ENCODE measurements around the gene LPCAT1.

LPCAT1 gene

DNA sequence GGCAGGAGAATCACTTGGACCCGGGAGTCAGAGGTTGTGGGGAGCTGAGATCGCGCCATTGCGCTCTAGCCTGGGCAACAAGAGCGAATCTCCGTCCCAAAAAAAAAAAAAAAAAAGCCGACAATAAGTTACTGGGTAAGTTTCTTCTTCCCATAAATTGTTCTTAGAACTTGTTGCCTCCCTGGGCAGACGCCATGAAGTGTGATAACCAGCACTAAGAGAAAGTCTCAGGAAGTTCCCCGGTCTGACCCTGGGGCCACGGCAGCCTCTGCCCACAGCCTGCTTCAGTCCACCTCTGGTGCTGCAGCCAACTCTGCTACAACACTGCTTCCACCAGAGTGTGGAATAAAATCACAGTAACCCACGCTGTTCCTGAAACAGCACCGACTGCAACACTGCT, 19.1 kb downstream of the LPCAT1 start:
- no peaks in the 10 kb centered on the region for H3K27me3 ChIP-seq
- no peaks in the 10 kb centered on the region for H3K9me3 ChIP-seq
- H3K4me3 ChIP-seq, result no peak overlapping the region
- peaks cover 100% of the 10 kb centered on the region for H4K20me1 ChIP-seq
- no peak for TF ChIP-seq Cebpa-rat (IDR thresholded peaks at IDR 0.05)
- H3K4me2 ChIP-seq, result peak overlapping the region; percentile 83
- no peak overlapping the region for H3K9ac ChIP-seq
- peaks cover 56% of the 10 kb centered on the region for H3K36me3 ChIP-seq
- H3K27ac ChIP-seq, result no peak overlapping the region
- peaks cover 80% of the 10 kb centered on the region for H3K4me1 ChIP-seq

DNA sequence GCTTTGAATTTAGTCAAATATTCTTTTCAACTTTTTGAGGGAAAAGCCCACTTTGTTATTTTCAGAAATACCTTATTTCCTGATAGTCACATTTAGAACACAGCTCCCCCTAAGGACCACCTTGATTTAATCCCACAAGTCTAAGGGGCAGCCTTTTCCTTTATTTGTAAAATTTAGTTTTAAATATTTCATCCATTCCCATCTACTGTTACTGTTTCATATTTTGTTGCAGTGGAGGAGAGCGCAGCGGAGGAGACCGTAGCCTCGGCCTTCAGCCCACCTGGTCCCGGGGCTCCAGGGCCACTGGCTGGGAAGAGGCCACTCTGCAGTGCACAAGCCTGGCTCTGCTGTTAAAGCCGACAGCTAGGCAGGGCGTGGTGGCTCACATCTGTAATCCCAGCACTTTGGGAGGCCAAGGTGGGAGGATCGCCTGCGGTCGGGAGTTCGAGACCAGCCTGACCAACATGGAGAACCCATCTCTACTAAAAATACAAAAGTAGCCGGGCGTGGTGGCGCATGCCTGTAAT, 19.6 kb downstream of the LPCAT1 start:
- Histone ChIP-seq H3K4me1 (peaks cover 85% of the 10 kb centered on the region), H3K4me2 (peak overlapping the region; percentile 83), H3K9ac (no peak overlapping the region), H3K27me3 (no peaks in the 10 kb centered on the region), H3K9me3 (no peaks in the 10 kb centered on the region), H3K27ac (peak overlapping the region; percentile 55; the same call in 1 of the 2 replicates), H3K4me3 (peak overlapping the region; percentile 19; the same call in 1 of the 2 replicates), H4K20me1 (peaks cover 100% of the 10 kb centered on the region), H3K36me3 (peaks cover 53% of the 10 kb centered on the region)
- TF ChIP-seq Cebpa-rat (IDR thresholded peaks at IDR 0.05), result no peak

DNA sequence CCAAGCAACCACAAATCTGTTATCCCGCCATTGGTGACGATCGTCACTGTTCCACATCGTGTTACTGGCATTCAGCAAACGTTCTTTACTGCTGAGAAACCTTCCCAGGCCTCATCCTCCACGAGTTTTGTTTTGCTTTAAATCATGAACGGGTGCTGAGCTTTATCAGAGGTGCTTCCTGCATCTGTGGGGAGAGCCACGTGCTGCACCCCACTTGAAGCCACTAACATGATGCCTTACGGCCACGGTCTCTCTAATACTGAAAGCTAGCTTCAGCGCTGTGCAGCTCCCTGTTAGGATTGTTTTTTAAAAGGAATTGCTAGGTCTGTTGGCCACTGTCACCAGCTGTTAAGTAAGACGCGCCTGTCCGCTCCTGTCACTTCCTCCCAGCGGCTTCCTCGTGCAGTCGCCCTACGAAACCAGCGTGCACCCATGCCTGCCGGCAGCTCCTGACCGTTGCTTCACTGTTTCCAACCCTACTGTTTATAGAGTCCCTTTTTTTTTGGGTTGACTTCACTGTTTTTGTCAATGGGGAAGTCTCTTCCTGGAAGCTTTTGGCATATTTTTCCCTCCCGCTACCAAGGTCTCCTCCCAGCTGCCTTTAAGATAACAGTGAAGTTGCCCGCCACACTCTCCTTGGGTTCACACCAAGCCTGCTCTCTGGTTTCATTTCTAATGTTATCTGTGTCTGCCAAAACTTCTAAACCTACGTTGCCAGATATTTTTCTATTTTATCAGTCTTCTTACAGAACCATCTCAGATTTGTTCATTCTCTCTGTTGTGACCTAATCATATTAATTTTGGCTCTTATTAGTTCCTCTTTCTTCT, 20.3 kb downstream of the LPCAT1 start:
- Histone ChIP-seq H3K36me3 (peaks cover 46% of the 10 kb centered on the region), H3K9me3 (no peaks in the 10 kb centered on the region), H3K4me3 (peak overlapping the region; percentile 19; the same call in 1 of the 2 replicates), H3K4me1 (peaks cover 92% of the 10 kb centered on the region), H3K4me2 (peak overlapping the region; percentile 83), H4K20me1 (peaks cover 100% of the 10 kb centered on the region), H3K27ac (peak overlapping the region; percentile 55), H3K9ac (no peak overlapping the region; the same call in 1 of the 2 replicates), H3K27me3 (no peaks in the 10 kb centered on the region)
- no peak for TF ChIP-seq Cebpa-rat (IDR thresholded peaks at IDR 0.05)

DNA sequence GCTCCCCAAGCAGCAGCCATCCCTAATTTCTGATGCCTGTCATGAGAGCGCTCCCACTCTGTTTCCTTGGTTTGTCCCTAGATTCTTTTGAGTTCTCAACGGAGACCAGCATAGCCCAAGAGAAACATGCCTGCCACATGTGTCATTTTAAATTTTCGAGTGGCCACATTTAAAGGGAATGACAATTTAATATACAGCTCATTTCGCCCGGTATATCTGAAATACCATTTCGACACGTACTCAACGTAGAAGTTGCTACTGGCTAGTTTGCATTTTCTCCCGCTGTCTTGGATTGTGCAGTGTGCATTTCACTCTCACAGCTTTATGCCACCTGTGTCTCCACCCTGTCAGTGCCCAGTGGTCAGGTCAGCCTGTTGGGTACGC, 21.0 kb downstream of the LPCAT1 start:
- Histone ChIP-seq H3K27me3 (no peaks in the 10 kb centered on the region), H3K4me1 (peaks cover 98% of the 10 kb centered on the region), H4K20me1 (peaks cover 100% of the 10 kb centered on the region), H3K36me3 (peaks cover 40% of the 10 kb centered on the region), H3K27ac (no peak overlapping the region), H3K4me3 (no peak overlapping the region), H3K4me2 (peak overlapping the region; percentile 83; the same call in 1 of the 2 replicates), H3K9ac (no peak overlapping the region), H3K9me3 (no peaks in the 10 kb centered on the region)
- TF ChIP-seq Cebpa-rat (IDR thresholded peaks at IDR 0.05), result no peak

DNA sequence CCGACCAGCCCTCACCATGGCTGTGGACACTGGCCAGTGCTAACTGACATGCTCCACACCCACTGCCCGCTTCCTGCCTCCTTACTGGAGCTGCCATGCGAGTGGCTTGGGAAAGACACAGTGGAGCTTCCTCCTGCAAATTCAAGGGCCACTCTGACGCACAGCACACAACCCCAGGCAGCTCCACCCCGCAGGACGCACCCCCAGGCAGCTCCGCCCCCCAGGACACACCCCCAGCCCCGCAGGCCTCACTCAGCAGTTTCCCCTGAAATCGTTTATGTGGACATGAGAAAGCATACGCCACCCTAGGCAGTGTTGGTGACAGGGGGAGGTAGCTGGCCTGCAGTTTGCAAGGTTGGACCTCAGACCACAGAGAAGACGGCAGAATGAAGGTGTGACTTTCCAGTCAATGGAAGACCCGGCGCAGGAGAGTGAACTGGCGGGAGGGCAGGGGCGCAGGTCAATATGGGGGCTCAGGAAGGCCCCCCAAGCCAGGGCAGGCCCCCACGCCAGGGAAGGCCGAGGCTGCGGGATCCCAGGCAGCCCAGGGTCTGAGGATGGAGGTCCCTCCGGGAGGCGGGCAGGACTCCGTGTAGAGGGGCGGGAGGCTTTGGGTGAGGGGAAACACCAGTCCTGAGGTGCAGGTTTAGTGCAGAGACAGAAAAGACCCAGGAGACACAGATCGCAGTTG, 21.6 kb downstream of the LPCAT1 start:
- Histone ChIP-seq H3K9me3 (no peaks in the 10 kb centered on the region), H3K4me1 (peaks cover 98% of the 10 kb centered on the region), H3K4me3 (no peak overlapping the region), H3K36me3 (peaks cover 40% of the 10 kb centered on the region), H3K9ac (no peak overlapping the region), H3K4me2 (no peak overlapping the region), H3K27me3 (no peaks in the 10 kb centered on the region), H3K27ac (no peak overlapping the region), H4K20me1 (peaks cover 100% of the 10 kb centered on the region)
- no peak for TF ChIP-seq Cebpa-rat (IDR thresholded peaks at IDR 0.05)

DNA sequence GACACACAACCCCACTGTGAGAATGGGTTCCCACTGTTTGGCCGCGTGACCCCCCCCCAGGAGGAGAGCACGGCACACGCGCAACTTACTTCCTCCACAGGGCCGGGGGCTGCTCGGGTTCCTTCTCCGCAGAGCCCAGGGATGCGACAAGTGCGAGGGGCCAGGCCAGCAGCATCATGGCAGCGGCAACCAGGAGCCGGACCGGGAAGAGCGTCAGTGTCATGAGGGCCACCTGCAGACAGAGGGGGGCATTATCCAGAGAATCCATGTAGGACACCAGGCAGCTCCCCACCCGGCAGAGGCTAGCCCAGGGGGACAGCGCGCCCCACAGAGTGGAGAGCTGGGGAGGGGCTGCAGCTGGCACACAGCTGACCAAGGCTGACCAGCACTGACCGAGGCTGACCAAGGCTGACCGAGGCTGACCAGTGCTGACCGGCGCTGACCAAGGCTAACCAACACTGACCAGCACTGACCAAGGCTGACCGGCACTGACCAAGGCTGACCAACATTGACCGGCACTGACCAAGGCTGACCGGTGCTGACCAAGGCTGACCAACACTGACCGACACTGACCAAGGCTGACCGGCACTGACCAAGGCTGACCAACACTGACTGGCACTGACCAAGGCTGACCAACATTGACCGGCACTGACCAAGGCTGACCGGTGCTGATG, 22.3 kb downstream of the LPCAT1 start:
- no peak overlapping the region for H3K4me2 ChIP-seq
- H3K9me3 ChIP-seq, result no peaks in the 10 kb centered on the region
- H4K20me1 ChIP-seq, result peaks cover 100% of the 10 kb centered on the region
- H3K4me1 ChIP-seq, result peaks cover 98% of the 10 kb centered on the region
- peaks cover 40% of the 10 kb centered on the region for H3K36me3 ChIP-seq
- H3K27me3 ChIP-seq, result no peaks in the 10 kb centered on the region
- H3K9ac ChIP-seq, result no peak overlapping the region
- H3K4me3 ChIP-seq, result no peak overlapping the region
- H3K27ac ChIP-seq, result no peak overlapping the region
- no peak for TF ChIP-seq Cebpa-rat (IDR thresholded peaks at IDR 0.05)

DNA sequence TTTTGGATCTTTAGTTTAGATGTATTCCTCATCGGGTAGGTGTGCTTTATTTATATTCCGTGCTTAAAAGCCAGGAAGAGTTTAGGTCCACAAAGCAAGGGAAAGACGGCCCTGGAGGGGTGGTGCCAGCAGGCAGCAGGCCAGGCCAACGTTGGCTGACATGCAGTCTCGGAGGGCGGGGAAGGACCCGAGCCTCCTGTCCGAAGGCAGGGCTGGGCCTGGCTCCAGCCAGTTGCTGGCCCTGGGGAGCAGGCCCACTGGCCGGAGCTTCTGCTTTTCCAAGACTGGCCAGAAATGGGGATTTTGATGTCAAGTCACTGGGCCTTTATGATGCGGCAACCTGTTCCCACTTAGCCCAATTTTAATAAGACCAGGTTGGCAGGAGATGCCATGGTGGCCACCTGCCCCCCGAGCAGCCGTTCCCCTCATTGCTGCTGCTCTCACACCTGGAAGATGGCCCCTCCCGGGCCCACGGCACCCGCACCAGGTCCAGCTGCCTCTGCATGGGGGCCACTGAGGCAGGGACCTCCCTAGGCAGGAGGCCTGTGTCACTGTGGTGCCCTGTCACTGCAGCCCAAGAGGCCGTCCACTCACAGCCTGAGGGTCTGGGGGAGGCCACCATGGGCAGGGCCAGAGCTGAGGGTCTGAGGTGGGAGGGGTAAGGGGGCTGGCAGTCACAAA, 23.2 kb downstream of the LPCAT1 start:
- Histone ChIP-seq H3K4me1 (peaks cover 98% of the 10 kb centered on the region), H3K9me3 (no peaks in the 10 kb centered on the region), H3K4me3 (no peak overlapping the region), H3K27ac (no peak overlapping the region), H3K36me3 (peaks cover 39% of the 10 kb centered on the region), H3K4me2 (no peak overlapping the region), H3K27me3 (no peaks in the 10 kb centered on the region), H3K9ac (no peak overlapping the region), H4K20me1 (peaks cover 100% of the 10 kb centered on the region)
- TF ChIP-seq Cebpa-rat (IDR thresholded peaks at IDR 0.05), result no peak

DNA sequence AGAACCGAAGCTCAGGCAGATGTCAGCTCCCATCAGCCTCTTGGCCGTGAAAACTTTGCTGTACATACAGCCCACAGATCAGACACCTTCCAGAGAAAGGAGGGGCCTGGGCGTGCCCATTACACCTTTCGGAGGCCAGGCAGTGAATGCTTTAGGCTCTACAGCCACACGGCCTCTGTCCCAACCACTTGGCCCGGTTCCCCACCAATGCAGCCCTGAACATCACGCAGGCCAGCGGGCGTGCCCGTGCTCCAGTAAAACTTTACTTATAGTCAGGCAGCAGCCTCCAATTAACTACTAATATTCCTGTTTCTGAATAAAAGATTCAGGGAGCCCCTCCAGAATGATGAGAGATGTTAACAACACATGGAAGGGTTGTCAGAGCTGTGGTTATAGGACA, 23.9 kb downstream of the LPCAT1 start:
- Histone ChIP-seq H3K9ac (no peak overlapping the region), H3K4me2 (peak overlapping the region; percentile 52), H3K27me3 (no peaks in the 10 kb centered on the region), H3K9me3 (no peaks in the 10 kb centered on the region), H4K20me1 (peaks cover 100% of the 10 kb centered on the region), H3K4me1 (peaks cover 98% of the 10 kb centered on the region), H3K4me3 (no peak overlapping the region), H3K36me3 (peaks cover 39% of the 10 kb centered on the region), H3K27ac (no peak overlapping the region)
- TF ChIP-seq Cebpa-rat (IDR thresholded peaks at IDR 0.05), result no peak
